ENCODE measurements around the gene ICA1. TPM values are rescaled to one million over a fixed set of nuclear protein-coding genes. Genes with fewer than 3 reads are reported as not detected.
"Not testable (repeated sequence)": the region's sequence is repeated elsewhere in the genome, so short reads cannot be mapped to it uniquely, and the experiment has no call there.

The ICA1 gene
- polyA plus RNA-seq, 1 donor (not counting 4 experiments of a cell fraction or from before 2014, with no cell fraction given), result 1.9 TPM

GRCh38 chr7:8063706-8064297, 198.2 kb downstream of the ICA1 start:
- Histone ChIP-seq H3K9ac (ENCODE audit: control insufficient read depth, extremely low read depth, insufficient read depth, low read length) (no peak overlapping the region), H3K9me3 (ENCODE audit: control insufficient read depth, low read depth, low read length) (no peaks in the 10 kb centered on the region), H3K27me3 (ENCODE audit: control insufficient read depth, extremely low read depth, insufficient read depth, low read length) (no peaks in the 10 kb centered on the region), H4K20me1 (ENCODE audit: control insufficient read depth, extremely low read depth, insufficient read depth, low read length) (no peaks in the 10 kb centered on the region), H3K79me2 (ENCODE audit: control insufficient read depth, insufficient read depth, low read length) (no peaks in the 10 kb centered on the region), H3K36me3 (ENCODE audit: control insufficient read depth in 2 of 2, extremely low read depth in 1 of 2, insufficient read depth in 2 of 2, low read length in 2 of 2) (no peaks in the 10 kb centered on the region), H3K9me1 (ENCODE audit: control insufficient read depth, extremely low read depth, insufficient read depth, low read length) (no peaks in the 10 kb centered on the region), H3K4me2 (ENCODE audit: control insufficient read depth, extremely low read depth, insufficient read depth, low read depth, low read length) (no peak overlapping the region), H3K4me3 (ENCODE audit: control insufficient read depth in 2 of 3, extremely low read depth in 1 of 3, insufficient read depth in 2 of 3, low read depth in 1 of 3, low read length in 3 of 3) (no peak overlapping the region), H3K4me1 (ENCODE audit: control insufficient read depth, extremely low read depth, insufficient read depth, low read length) (peaks cover 11% of the 10 kb centered on the region), H3K27ac (ENCODE audit: control insufficient read depth, insufficient read depth, low read length) (no peak overlapping the region), H2AFZ (ENCODE audit: control insufficient read depth, low read length) (no peak overlapping the region)
- FAIRE-seq, result no peak
- DNase-seq (ENCODE audit: low read depth, low spot score), result peak; percentile 15
- dilution Hi-C loops (cut with MboI; ENCODE audit: extremely low pct_ligation_motif_present, low sequenced_read_pairs), result no loop called here
- no peak for TF ChIP-seq EZH2 (IDR thresholded peaks at IDR 0.05; ENCODE audit: low read length)
- TF ChIP-seq CTCF (optimal IDR thresholded peaks at IDR 0.05 in 1 of 3, IDR thresholded peaks at IDR 0.05 in 1 of 3, conservative IDR thresholded peaks at IDR 0.05 in 1 of 3; ENCODE audit: extremely low read depth in 1 of 3, insufficient read depth in 2 of 3, low read length in 3 of 3), result no peak

GRCh38 chr7:8063300-8063699, 198.7 kb downstream of the ICA1 start:
- dilution Hi-C loops (cut with MboI; ENCODE audit: extremely low pct_ligation_motif_present, low sequenced_read_pairs); H3K9me3 ChIP-seq (ENCODE audit: control insufficient read depth, low read depth, low read length); H3K36me3 ChIP-seq (ENCODE audit: control insufficient read depth in 2 of 2, extremely low read depth in 1 of 2, insufficient read depth in 2 of 2, low read length in 2 of 2); H3K27me3 ChIP-seq (ENCODE audit: control insufficient read depth, extremely low read depth, insufficient read depth, low read length); H3K4me2 ChIP-seq (ENCODE audit: control insufficient read depth, extremely low read depth, insufficient read depth, low read depth, low read length); H3K9me1 ChIP-seq (ENCODE audit: control insufficient read depth, extremely low read depth, insufficient read depth, low read length); H3K9ac ChIP-seq (ENCODE audit: control insufficient read depth, extremely low read depth, insufficient read depth, low read length); H4K20me1 ChIP-seq (ENCODE audit: control insufficient read depth, extremely low read depth, insufficient read depth, low read length); DNase-seq (ENCODE audit: low read depth, low spot score); H3K79me2 ChIP-seq (ENCODE audit: control insufficient read depth, insufficient read depth, low read length); H3K27ac ChIP-seq (ENCODE audit: control insufficient read depth, insufficient read depth, low read length); H2AFZ ChIP-seq (ENCODE audit: control insufficient read depth, low read length); FAIRE-seq; H3K4me3 ChIP-seq (ENCODE audit: control insufficient read depth in 2 of 3, extremely low read depth in 1 of 3, insufficient read depth in 2 of 3, low read depth in 1 of 3, low read length in 3 of 3): not testable (repeated sequence)
- peaks cover 11% of the 10 kb centered on the region for H3K4me1 ChIP-seq (ENCODE audit: control insufficient read depth, extremely low read depth, insufficient read depth, low read length)

Small RNA genes within 50 kb of the gene (small RNA-seq; reads per million reads assigned to genes)
- gene AC007009.1 (ENCODE audit: insufficient read length in 3 of 3, low read depth in 3 of 3, low replicate concordance in 1 of 3), result 0 reads per million in 3 experiments

Other genes with a start within 250 kb of the ICA1 start
- gene NXPH1, start 171.4 kb upstream of the ICA1 start, polyA plus RNA-seq, result not detected in 3 replicates

Measured in keratinocyte (primary cell).